NT2/D1 (cell line): ENCODE results near the gene MTMR3.

ENCODE experiments used
- YY1 ChIP-seq: IDR thresholded peaks from 2 replicates; pipeline ENCODE4 v1.6.1; 2011; ENCODE audit not compliant: insufficient read length, insufficient read depth
- ZNF274 ChIP-seq: IDR thresholded peaks from 2 replicates; pipeline ENCODE4 v1.6.1; 2011; ENCODE audit warnings: mild to moderate bottlenecking, low read depth, low read length

- TF ChIP-seq ZNF274 = no peak
- no peak for TF ChIP-seq YY1
Observed at GRCh38 chr22:30024231-30024630, 141.3 kb downstream of the MTMR3 start.
